GM18517 (cell line): ENCODE measurements around the gene USP17L27.
"Not testable (repeated sequence)": the region's sequence is repeated elsewhere in the genome, so short reads cannot be mapped to it uniquely, and the experiment has no call there.

ENCODE experiments used
- ATAC-seq: cut with Tn5 transposase; IDR thresholded peaks from one replicate; pipeline ENCODE4 v1.9.1; 2021; ENCODE audit warnings: mild to moderate bottlenecking, moderate library complexity; ENCODE audit not compliant: unreplicated experiment

The USP17L27 gene, protein sequence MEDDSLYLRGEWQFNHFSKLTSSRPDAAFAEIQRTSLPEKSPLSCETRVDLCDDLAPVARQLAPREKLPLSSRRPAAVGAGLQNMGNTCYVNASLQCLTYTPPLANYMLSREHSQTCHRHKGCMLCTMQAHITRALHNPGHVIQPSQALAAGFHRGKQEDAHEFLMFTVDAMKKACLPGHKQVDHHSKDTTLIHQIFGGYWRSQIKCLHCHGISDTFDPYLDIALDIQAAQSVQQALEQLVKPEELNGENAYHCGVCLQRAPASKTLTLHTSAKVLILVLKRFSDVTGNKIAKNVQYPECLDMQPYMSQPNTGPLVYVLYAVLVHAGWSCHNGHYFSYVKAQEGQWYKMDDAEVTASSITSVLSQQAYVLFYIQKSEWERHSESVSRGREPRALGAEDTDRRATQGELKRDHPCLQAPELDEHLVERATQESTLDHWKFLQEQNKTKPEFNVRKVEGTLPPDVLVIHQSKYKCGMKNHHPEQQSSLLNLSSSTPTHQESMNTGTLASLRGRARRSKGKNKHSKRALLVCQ

DNA sequence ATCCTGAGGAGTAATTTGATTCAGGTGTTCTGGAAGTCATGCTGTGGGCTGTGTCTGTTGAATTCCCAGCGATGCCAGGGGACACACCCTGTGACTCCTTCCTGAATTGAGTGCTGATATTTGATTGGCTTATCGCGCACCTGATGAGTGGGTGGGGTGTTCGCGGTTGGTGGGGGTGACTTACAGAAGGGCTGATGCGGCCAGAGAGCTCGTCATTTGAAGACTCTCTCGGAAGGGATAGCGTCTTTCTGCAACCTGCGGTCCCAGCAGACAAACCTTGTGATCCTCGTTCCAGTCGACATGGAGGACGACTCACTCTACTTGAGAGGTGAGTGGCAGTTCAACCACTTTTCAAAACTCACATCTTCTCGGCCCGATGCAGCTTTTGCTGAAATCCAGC, at the start of gene USP17L27:
Gene USP17L27, plus strand, starts transcription at position 301 of the 400 bp plus-strand sequence. Its CDS starts 0 bp downstream, at position 301.
- ATAC-seq = not testable (repeated sequence)

DNA sequence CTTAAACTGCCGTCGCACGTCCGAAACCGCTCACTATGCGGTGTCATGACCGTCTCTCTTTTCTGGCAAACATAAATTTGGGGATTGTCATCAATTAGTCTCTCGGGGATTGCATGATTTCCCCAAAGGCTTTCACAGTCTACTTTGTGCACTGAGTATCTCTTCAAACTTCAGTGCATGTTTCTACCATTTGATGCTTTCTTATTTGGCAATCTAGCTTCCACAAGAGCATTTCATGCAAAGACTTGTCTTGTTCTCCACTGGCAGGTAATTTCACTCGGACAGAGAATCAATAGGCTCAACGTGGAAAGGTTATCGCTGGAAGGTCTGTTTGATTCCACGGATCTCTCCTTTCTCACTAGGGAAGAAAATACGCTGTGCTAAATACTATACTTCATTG, 19.8 kb upstream of the USP17L27 start:
- ATAC-seq = not testable (repeated sequence)

DNA sequence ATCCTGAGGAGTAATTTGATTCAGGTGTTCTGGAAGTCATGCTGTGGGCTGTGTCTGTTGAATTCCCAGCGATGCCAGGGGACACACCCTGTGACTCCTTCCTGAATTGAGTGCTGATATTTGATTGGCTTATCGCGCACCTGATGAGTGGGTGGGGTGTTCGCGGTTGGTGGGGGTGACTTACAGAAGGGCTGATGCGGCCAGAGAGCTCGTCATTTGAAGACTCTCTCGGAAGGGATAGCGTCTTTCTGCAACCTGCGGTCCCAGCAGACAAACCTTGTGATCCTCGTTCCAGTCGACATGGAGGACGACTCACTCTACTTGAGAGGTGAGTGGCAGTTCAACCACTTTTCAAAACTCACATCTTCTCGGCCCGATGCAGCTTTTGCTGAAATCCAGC, 19.1 kb upstream of the USP17L27 start, which contains the start of gene USP17L24:
Gene USP17L24, plus strand, starts transcription at position 301 of the 400 bp plus-strand sequence. Its CDS starts 0 bp downstream, at position 301.
- ATAC-seq = not testable (repeated sequence)

DNA sequence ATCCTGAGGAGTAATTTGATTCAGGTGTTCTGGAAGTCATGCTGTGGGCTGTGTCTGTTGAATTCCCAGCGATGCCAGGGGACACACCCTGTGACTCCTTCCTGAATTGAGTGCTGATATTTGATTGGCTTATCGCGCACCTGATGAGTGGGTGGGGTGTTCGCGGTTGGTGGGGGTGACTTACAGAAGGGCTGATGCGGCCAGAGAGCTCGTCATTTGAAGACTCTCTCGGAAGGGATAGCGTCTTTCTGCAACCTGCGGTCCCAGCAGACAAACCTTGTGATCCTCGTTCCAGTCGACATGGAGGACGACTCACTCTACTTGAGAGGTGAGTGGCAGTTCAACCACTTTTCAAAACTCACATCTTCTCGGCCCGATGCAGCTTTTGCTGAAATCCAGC, 14.3 kb upstream of the USP17L27 start, which contains the start of gene USP17L25:
Gene USP17L25, plus strand, starts transcription at position 301 of the 400 bp plus-strand sequence. Its CDS starts 0 bp downstream, at position 301.
- not testable (repeated sequence) for ATAC-seq

DNA sequence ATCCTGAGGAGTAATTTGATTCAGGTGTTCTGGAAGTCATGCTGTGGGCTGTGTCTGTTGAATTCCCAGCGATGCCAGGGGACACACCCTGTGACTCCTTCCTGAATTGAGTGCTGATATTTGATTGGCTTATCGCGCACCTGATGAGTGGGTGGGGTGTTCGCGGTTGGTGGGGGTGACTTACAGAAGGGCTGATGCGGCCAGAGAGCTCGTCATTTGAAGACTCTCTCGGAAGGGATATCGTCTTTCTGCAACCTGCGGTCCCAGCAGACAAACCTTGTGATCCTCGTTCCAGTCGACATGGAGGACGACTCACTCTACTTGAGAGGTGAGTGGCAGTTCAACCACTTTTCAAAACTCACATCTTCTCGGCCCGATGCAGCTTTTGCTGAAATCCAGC, 9.6 kb upstream of the USP17L27 start, which contains the start of gene USP17L26:
Gene USP17L26, plus strand, starts transcription at position 301 of the 400 bp plus-strand sequence. Its CDS starts 0 bp downstream, at position 301.
- ATAC-seq = not testable (repeated sequence)

DNA sequence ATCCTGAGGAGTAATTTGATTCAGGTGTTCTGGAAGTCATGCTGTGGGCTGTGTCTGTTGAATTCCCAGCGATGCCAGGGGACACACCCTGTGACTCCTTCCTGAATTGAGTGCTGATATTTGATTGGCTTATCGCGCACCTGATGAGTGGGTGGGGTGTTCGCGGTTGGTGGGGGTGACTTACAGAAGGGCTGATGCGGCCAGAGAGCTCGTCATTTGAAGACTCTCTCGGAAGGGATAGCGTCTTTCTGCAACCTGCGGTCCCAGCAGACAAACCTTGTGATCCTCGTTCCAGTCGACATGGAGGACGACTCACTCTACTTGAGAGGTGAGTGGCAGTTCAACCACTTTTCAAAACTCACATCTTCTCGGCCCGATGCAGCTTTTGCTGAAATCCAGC, 4.8 kb upstream of the USP17L27 start, which contains the start of gene USP17L5:
Gene USP17L5, plus strand, starts transcription at position 301 of the 400 bp plus-strand sequence. Its CDS starts 0 bp downstream, at position 301.
- ATAC-seq = not testable (repeated sequence)

DNA sequence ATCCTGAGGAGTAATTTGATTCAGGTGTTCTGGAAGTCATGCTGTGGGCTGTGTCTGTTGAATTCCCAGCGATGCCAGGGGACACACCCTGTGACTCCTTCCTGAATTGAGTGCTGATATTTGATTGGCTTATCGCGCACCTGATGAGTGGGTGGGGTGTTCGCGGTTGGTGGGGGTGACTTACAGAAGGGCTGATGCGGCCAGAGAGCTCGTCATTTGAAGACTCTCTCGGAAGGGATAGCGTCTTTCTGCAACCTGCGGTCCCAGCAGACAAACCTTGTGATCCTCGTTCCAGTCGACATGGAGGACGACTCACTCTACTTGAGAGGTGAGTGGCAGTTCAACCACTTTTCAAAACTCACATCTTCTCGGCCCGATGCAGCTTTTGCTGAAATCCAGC, 4.6 kb downstream of the USP17L27 start, which contains the start of gene USP17L28:
Gene USP17L28, plus strand, starts transcription at position 301 of the 400 bp plus-strand sequence. Its CDS starts 0 bp downstream, at position 301.
- ATAC-seq = not testable (repeated sequence)

DNA sequence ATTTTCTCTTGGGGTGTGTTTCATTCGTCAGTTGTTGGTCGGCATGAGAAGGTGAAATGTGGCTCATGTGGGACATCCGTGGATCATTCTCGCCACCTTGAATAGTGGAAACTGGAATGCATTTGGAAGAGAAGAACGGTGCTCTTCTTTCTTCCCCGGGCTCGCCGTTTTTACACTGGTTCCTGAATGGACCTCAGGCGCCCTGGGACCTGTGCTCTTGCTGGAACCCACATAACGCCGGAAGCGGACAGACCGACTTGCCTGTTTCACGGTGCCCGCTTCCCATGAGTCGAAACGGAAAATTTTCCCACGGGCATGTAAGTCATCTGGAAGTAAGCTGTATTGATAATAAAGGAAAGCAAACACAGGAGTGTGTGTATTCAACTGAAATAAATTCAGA, 6.9 kb downstream of the USP17L27 start:
- not testable (repeated sequence) for ATAC-seq

DNA sequence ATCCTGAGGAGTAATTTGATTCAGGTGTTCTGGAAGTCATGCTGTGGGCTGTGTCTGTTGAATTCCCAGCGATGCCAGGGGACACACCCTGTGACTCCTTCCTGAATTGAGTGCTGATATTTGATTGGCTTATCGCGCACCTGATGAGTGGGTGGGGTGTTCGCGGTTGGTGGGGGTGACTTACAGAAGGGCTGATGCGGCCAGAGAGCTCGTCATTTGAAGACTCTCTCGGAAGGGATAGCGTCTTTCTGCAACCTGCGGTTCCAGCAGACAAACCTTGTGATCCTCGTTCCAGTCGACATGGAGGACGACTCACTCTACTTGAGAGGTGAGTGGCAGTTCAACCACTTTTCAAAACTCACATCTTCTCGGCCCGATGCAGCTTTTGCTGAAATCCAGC, 9.4 kb downstream of the USP17L27 start, which contains the start of gene USP17L29:
Gene USP17L29, plus strand, starts transcription at position 301 of the 400 bp plus-strand sequence. Its CDS starts 0 bp downstream, at position 301.
- not testable (repeated sequence) for ATAC-seq

DNA sequence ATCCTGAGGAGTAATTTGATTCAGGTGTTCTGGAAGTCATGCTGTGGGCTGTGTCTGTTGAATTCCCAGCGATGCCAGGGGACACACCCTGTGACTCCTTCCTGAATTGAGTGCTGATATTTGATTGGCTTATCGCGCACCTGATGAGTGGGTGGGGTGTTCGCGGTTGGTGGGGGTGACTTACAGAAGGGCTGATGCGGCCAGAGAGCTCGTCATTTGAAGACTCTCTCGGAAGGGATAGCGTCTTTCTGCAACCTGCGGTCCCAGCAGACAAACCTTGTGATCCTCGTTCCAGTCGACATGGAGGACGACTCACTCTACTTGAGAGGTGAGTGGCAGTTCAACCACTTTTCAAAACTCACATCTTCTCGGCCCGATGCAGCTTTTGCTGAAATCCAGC, 18.9 kb downstream of the USP17L27 start, which contains the start of gene USP17L30:
Gene USP17L30, plus strand, starts transcription at position 301 of the 400 bp plus-strand sequence. Its CDS starts 0 bp downstream, at position 301.
- ATAC-seq = not testable (repeated sequence)

DNA sequence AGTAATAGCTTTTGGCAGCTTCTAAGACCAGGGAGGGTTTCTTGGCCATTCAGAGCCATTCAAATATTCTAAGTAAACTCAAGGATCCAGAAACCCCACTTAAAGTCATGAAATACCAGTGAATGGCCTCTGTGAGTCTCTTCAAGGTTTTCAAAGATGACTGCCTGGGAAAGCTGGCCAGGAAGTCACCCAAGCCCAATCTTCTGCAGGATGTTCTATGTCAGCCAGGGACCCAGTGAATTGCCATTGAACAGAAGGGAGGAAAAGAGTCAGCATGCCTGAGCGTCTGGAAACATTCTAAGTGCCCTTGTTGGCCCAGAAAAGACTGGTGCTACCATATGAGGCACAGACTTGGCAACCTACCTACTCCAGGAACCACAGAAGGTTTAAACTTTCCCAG, 35.9 kb downstream of the USP17L27 start:
- not testable (repeated sequence) for ATAC-seq

DNA sequence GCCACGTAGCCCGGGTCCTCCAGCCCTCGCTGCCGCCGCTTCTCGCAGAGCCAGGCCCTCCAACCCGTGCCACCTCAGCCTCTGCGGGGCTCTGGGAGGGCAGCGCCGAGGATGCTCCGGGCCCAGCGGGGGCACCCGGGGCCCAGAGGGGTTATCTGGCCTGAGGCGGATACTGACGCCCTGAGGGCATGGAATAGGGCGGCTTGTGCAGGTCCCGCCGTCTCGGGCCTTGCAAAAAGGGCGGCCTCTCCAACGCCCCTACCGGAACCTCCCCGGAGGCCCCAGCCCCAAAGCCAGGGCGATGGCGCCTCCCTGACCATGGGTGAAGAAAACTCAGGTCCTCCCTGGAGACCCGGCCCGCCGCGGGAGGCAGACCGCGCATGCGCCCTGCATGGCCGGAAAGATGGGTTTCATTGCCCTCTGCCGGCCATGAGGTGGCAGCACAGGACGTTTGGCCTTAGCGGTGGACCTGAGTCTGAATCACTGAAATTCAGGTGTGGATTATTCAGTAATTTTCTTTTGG, 37.1 kb downstream of the USP17L27 start:
- not testable (repeated sequence) for ATAC-seq

DNA sequence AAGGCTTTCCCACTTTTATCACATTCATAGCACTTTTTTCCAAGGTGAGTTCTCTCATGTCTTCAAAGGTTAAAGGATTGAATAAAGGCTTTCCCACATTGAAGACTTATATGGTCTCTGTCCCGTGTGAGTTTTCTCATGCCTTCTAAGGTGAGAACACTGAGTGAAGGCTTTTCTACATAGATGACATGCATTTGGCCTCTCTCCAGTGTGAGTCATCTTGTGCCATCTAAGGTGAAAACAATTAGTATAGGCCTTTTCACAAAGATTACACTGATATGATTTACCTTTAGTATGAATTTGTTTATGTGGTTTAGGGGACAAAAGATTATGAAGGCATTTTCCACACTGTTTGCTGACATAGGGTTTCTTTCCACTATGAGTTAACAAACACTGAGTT, 40.2 kb downstream of the USP17L27 start:
- ATAC-seq = no peak

DNA sequence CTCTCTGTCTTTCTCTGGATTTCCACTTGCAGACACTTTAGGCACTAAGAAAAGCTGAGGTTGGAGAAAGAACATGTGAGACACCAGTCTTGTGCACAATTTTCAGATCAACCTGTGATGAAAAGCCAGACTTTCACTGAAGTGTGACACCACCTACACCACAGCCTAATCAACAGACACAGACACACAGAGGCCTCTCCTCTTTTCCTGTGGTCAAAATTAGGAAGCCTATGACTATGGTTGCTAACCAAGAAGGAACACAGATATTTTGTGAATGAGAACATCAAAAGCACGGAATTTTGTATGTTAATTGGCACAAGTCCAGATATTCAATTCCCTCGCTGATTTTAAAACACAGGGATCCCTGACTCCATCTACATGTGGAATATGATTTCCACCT, 45.1 kb downstream of the USP17L27 start:
- not testable (repeated sequence) for ATAC-seq
